Measurements from ENCODE around the gene AJAP1.

Gene AJAP1

DNA sequence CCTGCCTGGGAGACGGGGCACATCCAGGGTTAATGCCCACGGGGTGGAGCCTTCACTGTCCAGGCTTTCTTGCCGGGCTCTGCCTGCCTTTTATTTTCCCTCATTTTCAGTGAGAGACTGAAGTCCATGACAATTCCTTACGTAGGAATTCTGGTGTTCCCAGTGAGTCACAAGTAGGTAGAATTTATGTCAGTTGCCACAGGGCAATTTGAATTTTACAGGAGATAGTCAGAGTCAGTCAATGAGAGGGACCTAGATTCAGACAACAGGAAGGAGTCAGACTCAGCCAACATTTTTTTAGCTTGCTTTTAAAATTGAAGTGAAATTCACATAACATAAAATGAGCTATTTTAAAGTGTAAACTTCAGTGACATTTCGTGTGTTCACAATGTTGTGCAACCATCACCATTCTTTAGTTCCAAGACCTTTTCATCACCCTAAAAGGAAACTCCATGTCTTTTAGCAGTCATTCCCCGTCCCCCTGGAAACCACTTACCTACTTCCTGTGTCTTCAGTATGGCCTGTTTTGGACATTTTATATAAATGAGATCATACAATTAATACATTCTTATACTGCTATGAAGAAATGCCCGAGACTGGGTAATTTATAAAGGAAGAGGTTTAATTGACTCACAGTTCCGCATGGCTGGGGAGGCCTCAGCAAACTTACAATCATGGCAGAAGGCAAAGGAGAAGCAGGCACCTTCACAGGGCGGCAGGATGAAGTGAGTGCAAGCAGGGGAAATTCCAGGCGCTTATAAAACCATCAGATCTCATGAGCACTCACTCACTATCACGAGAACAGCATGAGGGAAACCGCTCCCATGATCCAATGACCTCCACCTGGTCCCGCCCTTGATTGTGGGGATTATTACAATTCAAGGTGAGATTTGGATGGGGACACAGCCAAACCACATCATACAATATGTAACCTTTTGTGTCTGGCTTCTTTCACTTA is 14.6 kb downstream of the AJAP1 start:
- Histone ChIP-seq H3K27me3 (replicated peaks) (no peaks in the 10 kb centered on the region), H3K27ac (peak overlapping the region; percentile 95), H3K4me3 (ENCODE audit: low read depth, low read length) (no peak overlapping the region), H3K36me3 (replicated peaks) (no peaks in the 10 kb centered on the region)
- in situ Hi-C loops (cut with HindIII; ENCODE audit: low pct_ligation_motif_present, low sequenced_read_pairs), result no loop called here
- DNase-seq, result peak; percentile 78
- TF ChIP-seq, protein P1, sequence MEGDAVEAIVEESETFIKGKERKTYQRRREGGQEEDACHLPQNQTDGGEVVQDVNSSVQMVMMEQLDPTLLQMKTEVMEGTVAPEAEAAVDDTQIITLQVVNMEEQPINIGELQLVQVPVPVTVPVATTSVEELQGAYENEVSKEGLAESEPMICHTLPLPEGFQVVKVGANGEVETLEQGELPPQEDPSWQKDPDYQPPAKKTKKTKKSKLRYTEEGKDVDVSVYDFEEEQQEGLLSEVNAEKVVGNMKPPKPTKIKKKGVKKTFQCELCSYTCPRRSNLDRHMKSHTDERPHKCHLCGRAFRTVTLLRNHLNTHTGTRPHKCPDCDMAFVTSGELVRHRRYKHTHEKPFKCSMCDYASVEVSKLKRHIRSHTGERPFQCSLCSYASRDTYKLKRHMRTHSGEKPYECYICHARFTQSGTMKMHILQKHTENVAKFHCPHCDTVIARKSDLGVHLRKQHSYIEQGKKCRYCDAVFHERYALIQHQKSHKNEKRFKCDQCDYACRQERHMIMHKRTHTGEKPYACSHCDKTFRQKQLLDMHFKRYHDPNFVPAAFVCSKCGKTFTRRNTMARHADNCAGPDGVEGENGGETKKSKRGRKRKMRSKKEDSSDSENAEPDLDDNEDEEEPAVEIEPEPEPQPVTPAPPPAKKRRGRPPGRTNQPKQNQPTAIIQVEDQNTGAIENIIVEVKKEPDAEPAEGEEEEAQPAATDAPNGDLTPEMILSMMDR (IDR thresholded peaks at IDR 0.05; ENCODE audit: low read depth, low read length, missing control alignments), result no peak

DNA sequence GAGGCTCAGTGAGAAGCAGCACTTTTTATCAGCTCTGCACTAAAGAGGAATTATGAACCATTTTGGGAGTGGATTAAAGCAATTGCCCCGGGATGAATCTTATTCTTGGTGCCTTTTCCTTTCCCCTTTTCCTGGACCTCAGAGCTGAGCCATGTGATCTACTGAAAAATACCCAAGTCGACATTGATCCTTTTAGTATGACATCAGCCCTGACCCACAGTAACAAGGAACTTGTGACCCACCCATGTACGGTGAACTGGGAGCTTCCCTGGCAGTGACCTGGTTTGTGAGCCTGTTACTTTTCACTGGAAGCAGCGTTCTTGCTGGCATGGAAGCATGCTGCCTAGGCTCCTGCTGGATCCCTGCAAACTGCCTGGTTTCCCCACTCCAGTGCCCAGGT is 15.9 kb downstream of the AJAP1 start:
- peak overlapping the region; percentile 95 for H3K27ac ChIP-seq
- in situ Hi-C loops (cut with HindIII; ENCODE audit: low pct_ligation_motif_present, low sequenced_read_pairs), result no loop called here
- no peak for DNase-seq
- TF ChIP-seq, protein P1 (IDR thresholded peaks at IDR 0.05; ENCODE audit: low read depth, low read length, missing control alignments), result no peak
- H3K27me3 ChIP-seq (replicated peaks), result no peaks in the 10 kb centered on the region
- H3K4me3 ChIP-seq (ENCODE audit: low read depth, low read length), result no peak overlapping the region
- no peaks in the 10 kb centered on the region for H3K36me3 ChIP-seq (replicated peaks)

- DNase-seq, result no peak
- Histone ChIP-seq H3K36me3 (replicated peaks) (no peaks in the 10 kb centered on the region), H3K4me3 (ENCODE audit: low read depth, low read length) (no peak overlapping the region), H3K27ac (no peak overlapping the region), H3K27me3 (replicated peaks) (no peaks in the 10 kb centered on the region)
- in situ Hi-C loops (cut with HindIII; ENCODE audit: low pct_ligation_motif_present, low sequenced_read_pairs), result no loop called here
- TF ChIP-seq, protein P1 (IDR thresholded peaks at IDR 0.05; ENCODE audit: low read depth, low read length, missing control alignments), result no peak
Measured at GRCh38 chr1:4671828-4672227, 17.4 kb downstream of the AJAP1 start.

DNA sequence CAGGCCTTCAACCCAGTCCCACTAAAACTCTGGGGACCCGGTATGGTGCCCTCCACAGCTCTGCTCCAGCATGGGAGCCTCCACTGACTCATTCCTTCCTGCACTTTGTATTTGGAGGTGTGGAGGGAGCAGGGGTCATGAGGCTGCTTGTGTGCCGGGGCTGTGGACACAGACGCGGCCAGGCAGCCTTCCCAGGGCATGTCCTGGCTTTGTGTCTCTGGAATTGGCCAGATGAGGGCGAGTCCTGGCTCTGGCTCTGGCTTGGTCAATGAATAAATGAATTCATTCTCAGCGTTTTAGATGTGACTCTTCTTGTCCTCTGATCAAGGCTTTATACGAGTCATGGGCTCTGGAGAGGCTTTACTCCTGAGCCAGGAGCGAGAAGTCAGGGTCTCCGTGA is 19.1 kb downstream of the AJAP1 start:
- H3K4me3 ChIP-seq (ENCODE audit: low read depth, low read length), result no peak overlapping the region
- in situ Hi-C loops (cut with HindIII; ENCODE audit: low pct_ligation_motif_present, low sequenced_read_pairs), result no loop called here
- TF ChIP-seq, protein P1 (IDR thresholded peaks at IDR 0.05; ENCODE audit: low read depth, low read length, missing control alignments), result peak; percentile 1
- DNase-seq, result no peak
- H3K36me3 ChIP-seq (replicated peaks), result no peaks in the 10 kb centered on the region
- H3K27me3 ChIP-seq (replicated peaks), result no peaks in the 10 kb centered on the region
- peak overlapping the region; percentile 4 for H3K27ac ChIP-seq

GRCh38 chr1:4674117-4674516 is 19.7 kb downstream of the AJAP1 start:
- Histone ChIP-seq H3K36me3 (replicated peaks) (no peaks in the 10 kb centered on the region), H3K27me3 (replicated peaks) (no peaks in the 10 kb centered on the region), H3K27ac (no peak overlapping the region), H3K4me3 (ENCODE audit: low read depth, low read length) (no peak overlapping the region)
- in situ Hi-C loops (cut with HindIII; ENCODE audit: low pct_ligation_motif_present, low sequenced_read_pairs), result no loop called here
- no peak for DNase-seq
- TF ChIP-seq, protein P1 (IDR thresholded peaks at IDR 0.05; ENCODE audit: low read depth, low read length, missing control alignments), result no peak
